IPS-15b (cell line): ENCODE data around the gene CFAP157.
"Not testable (repeated sequence)": the region's sequence is repeated elsewhere in the genome, so short reads cannot be mapped to it uniquely, and the experiment has no call there.

ENCODE experiments used
- H3K27me3 ChIP-seq: one replicate; pipeline ENCODE4 v1.6.1; 2013; ENCODE audit warnings: low read length; ENCODE audit not compliant: control insufficient read depth, insufficient read depth
- H3K36me3 ChIP-seq: one replicate; pipeline ENCODE4 v1.6.1; 2013; ENCODE audit warnings: low read length; ENCODE audit not compliant: control insufficient read depth, insufficient read depth
- H3K4me1 ChIP-seq: one replicate; pipeline ENCODE4 v1.6.1; 2013; ENCODE audit warnings: mild to moderate bottlenecking, low read length; ENCODE audit not compliant: control insufficient read depth, insufficient read depth
- H3K4me3 ChIP-seq: one replicate; pipeline ENCODE4 v1.5.1; 2013; ENCODE audit warnings: low read depth, low read length
- H3K9ac ChIP-seq: one replicate; pipeline ENCODE4 v1.6.1; 2013; ENCODE audit warnings: low read depth, mild to moderate bottlenecking, low read length
- H3K9me3 ChIP-seq: one replicate; pipeline ENCODE4 v1.6.1; 2013; ENCODE audit warnings: mild to moderate bottlenecking, low read length; ENCODE audit not compliant: control insufficient read depth, insufficient read depth

CFAP157 gene

DNA sequence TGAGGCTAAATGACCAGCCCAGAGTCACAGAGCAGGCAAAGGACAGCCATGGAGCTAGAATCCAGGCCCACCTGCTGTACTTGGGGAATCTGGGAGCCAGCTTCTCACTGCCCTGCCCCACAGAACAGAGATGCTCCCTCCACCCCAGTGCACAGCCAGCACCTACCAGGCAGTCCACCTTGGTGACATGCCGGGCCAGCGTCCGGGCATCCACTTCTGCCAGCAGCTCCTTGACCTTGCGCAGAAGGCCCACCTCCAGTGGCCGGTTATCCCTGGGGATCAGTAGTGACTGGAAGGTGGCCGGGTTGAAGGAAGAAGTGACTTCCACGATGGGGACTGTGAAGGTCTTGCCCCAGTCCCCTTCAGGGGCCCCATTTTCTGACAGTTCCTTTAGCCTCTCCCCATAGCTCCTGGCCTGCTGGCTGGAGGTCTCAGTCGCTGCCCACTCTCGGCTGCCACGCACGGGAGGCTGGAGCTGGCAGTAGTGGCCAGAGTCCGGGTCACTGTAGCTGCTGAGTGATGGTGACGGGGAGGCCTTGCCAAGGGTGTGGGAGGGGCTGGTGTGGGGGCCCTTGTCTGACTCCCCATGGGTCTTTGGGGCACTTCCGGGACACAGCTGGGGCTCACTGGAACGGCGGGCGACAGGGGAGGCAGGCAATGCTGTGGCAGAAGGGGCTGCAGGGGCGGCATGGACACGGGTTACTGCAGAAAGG lies 37.8 kb downstream of the CFAP157 start:
- no peaks in the 10 kb centered on the region for H3K9me3 ChIP-seq
- H3K4me1 ChIP-seq: no peaks in the 10 kb centered on the region
- H3K4me3 ChIP-seq: no peak overlapping the region
- peaks cover 2% of the 10 kb centered on the region for H3K27me3 ChIP-seq
- H3K36me3 ChIP-seq: peaks cover 4% of the 10 kb centered on the region
- H3K9ac ChIP-seq: no peak overlapping the region

DNA sequence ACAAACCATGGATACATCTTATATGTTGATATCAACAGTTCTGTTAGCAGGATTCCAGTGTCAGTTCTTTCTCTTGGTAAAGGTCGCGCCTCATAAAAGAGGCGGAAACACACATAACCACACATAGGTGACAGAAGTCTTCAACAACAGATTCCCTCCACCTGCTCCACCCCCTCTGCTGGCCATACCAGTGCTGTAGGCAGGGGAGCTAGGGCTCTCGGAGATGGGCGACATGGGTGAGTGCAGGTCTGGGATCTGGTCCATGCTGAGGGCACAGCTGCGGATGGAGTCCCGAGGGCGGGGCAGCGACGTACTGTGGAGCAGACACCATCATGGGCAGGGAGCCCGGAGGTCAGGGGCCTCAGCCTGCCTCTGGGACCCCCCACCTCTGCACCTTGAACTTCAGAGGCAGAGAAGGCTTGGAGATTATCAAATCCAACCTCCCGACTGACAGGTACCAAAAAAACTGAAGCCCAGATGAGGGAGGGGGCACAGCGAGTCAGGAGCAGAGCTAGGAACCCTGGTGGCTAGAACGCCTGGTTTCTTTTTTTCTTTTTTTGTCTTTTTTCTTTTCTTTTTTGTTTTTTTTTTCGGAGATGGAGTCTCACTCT lies 40.3 kb downstream of the CFAP157 start:
- H3K9me3 ChIP-seq: no peaks in the 10 kb centered on the region
- H3K27me3 ChIP-seq: peaks cover 6% of the 10 kb centered on the region
- peaks cover 2% of the 10 kb centered on the region for H3K4me1 ChIP-seq
- H3K36me3 ChIP-seq: peaks cover 4% of the 10 kb centered on the region
- H3K9ac ChIP-seq: no peak overlapping the region
- no peak overlapping the region for H3K4me3 ChIP-seq

- Histone ChIP-seq H3K36me3 (peaks cover 4% of the 10 kb centered on the region), H3K27me3 (peaks cover 23% of the 10 kb centered on the region), H3K9me3 (no peaks in the 10 kb centered on the region), H3K4me1 (peaks cover 2% of the 10 kb centered on the region), H3K9ac (no peak overlapping the region), H3K4me3 (no peak overlapping the region)
These were observed 42.5 kb downstream of the CFAP157 start for GRCh38 chr9:127749090-127749787.

DNA sequence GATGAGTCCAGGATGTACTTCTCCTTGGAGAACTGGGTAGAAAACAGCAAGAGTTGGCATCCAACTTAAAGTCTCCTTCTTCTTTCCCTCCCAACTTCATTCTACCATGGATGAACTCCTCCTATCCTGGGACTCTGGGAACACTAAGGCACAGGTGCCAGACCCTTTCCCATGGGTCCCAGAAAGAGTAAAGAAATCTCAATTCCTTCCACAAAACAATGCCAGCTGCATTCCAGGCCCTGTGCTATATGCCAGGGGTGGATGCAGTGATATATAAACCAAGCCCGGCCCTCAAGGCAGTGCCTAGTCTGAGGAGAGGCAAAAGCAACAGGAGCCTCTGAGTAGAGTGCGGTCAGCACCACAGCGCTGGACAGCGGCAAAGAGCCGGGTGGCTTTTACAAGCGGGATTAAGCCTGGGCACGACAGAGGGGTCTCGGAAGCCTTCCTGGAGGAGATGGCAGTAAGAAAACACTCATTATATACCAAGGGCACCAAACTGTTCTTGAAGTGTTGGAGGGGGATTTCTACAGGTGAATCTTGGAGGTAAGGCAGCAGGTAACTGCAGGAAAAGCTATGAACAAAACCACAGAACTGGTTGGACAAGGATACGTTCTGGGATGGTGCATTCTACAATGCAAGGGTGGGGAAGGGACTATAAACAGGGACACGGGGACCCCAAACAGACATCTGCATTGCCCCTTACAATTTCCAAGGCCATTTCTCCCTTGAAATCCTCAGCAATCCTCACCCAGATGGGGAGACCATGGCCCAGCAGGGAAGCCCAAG lies 44.7 kb downstream of the CFAP157 start:
- H3K9me3 ChIP-seq: no peaks in the 10 kb centered on the region
- H3K27me3 ChIP-seq: peaks cover 32% of the 10 kb centered on the region
- no peak overlapping the region for H3K9ac ChIP-seq
- H3K36me3 ChIP-seq: peaks cover 4% of the 10 kb centered on the region
- no peak overlapping the region for H3K4me3 ChIP-seq
- peaks cover 5% of the 10 kb centered on the region for H3K4me1 ChIP-seq

DNA sequence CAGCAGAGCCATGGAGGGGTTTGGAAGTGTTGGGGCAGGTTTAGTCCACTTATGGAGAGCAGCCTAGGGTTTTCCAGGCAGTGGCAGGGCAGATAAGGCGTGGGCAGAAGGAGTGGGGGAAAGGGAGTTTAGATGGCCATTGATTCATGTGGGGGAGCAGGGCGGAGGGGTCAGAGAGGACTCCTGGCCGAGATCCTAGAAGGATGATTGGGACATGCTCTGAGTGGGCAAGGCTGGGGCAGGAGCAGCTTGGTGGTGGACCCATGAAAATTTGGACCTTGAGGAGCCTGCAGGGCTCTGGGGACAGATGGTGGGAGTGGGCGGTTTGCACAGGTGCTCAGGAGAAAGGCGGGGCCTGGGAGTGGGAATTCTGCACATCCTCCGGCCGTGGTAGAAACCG lies 46.4 kb downstream of the CFAP157 start:
- H3K4me3 ChIP-seq: no peak overlapping the region
- H3K4me1 ChIP-seq: peaks cover 5% of the 10 kb centered on the region
- H3K27me3 ChIP-seq: peaks cover 33% of the 10 kb centered on the region
- H3K9ac ChIP-seq: no peak overlapping the region
- no peaks in the 10 kb centered on the region for H3K9me3 ChIP-seq
- peaks cover 4% of the 10 kb centered on the region for H3K36me3 ChIP-seq

- H3K4me1 ChIP-seq: peaks cover 5% of the 10 kb centered on the region
- H3K9me3 ChIP-seq: no peaks in the 10 kb centered on the region
- H3K9ac ChIP-seq: no peak overlapping the region
- peaks cover 4% of the 10 kb centered on the region for H3K36me3 ChIP-seq
- peak overlapping the region; percentile 75 for H3K4me3 ChIP-seq
- peaks cover 33% of the 10 kb centered on the region for H3K27me3 ChIP-seq
These were observed 46.8 kb downstream of the CFAP157 start for GRCh38 chr9:127753622-127754021.

GRCh38 chr9:127754099-127755060 lies 47.6 kb downstream of the CFAP157 start:
- Histone ChIP-seq H3K36me3 (peaks cover 1% of the 10 kb centered on the region), H3K9ac (no peak overlapping the region), H3K9me3 (no peaks in the 10 kb centered on the region)

DNA sequence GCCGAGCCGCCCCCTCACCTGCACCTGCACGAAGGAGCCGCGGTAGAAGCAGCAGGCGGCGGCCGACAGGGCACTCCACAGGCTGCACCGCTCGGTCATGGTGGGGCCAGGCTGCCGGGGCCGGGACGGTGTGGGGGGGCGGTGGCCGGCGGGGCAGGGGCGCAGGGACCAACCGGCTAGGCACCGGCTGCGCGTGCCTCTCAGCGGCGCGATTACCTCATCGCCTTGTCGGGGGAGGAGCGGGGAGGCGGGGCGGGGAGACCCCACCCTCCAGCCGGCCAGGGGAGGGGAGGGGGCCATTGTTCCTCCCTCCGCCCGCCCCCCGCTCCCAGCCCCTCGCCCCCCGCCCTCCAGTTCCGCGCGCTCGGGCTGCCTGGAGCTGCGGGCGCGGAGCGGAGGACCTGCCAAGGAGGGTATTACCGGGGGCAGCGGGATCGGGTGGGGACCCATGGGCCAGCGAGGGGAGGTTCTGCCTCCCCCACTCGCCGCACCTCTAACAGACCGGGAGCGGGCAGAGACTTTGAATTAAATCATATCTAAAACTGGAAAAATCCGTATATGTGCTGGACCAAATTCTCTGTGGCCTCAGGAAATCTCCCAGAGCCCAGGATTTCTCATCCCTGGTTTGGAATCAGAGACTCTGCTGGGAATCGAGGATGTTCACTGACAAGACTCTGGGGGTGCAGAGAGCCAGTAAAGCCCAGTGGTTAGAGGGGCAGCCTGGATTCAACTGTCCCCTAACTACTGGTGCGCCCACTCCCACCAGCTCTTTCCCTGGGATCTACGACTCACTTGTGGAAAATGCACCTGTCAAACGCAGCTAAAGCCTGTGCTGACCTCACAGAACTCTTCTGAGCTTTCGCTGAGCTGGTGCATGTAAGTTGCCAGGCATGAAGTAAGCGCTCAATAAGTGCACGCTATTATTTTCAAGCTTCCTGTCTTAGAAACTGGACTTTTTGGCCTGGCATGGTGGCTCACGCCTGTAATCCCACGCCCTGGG lies 48.6 kb downstream of the CFAP157 start:
- H3K4me1 ChIP-seq: peaks cover 5% of the 10 kb centered on the region
- H3K9me3 ChIP-seq: no peaks in the 10 kb centered on the region
- H3K4me3 ChIP-seq: peak overlapping the region; percentile 75
- H3K27me3 ChIP-seq: peaks cover 33% of the 10 kb centered on the region
- no peak overlapping the region for H3K9ac ChIP-seq
- H3K36me3 ChIP-seq: no peaks in the 10 kb centered on the region

More at GRCh38 chr9:127754099-127755060, 47.6 kb downstream of the CFAP157 start:
- H3K4me3 ChIP-seq: peak overlapping the region; percentile 75
- peaks cover 5% of the 10 kb centered on the region for H3K4me1 ChIP-seq
- peaks cover 33% of the 10 kb centered on the region for H3K27me3 ChIP-seq

DNA sequence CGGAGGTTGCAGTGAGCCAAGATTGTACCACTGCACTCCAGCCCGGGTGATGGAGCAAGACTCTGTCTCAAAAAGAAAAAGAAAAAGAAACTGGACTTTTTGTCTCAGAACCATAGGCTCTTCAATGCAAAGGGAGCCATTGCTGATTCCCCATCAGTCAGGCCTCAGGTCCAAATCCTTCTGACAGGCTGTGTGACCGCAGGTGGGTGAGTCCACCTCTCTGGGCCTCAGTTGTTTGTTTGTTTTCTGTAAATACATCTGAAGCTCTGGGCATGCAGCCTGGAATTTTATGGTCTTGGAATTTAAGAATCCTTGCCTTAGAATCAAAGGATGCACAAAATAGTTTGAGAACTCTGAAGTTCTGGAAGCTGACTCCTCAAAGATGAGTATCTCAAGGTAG lies 49.4 kb downstream of the CFAP157 start:
- Histone ChIP-seq H3K36me3 (no peaks in the 10 kb centered on the region), H3K9me3 (no peaks in the 10 kb centered on the region), H3K4me1 (peaks cover 5% of the 10 kb centered on the region), H3K9ac (no peak overlapping the region), H3K4me3 (no peak overlapping the region), H3K27me3 (peaks cover 33% of the 10 kb centered on the region)

GRCh38 chr9:127756776-127757175 lies 50.0 kb downstream of the CFAP157 start:
- H3K9ac ChIP-seq, H3K36me3 ChIP-seq, H3K4me1 ChIP-seq, H3K9me3 ChIP-seq, H3K4me3 ChIP-seq: not testable (repeated sequence)
- peaks cover 30% of the 10 kb centered on the region for H3K27me3 ChIP-seq
